DND-41 (cell line): Measurements from ENCODE around the gene LILRA1.
"Not testable (repeated sequence)": the region's sequence is repeated elsewhere in the genome, so short reads cannot be mapped to it uniquely, and the experiment has no call there.

Experiments used
- ATAC-seq: fragments of 200-7000 bp; cut with Tn5 transposase; 3 replicates; pipeline ENCODE4 v1.9.1; 2021; ENCODE audit warnings: low read depth; ENCODE audit not compliant: insufficient read depth
- DNase-seq: peaks from one replicate; pipeline ENCODE4 v3.0.0-alpha.2; 2020
- H2AFZ ChIP-seq: 2 replicates; pipeline ENCODE4 v1.6.0; 2012; ENCODE audit warnings: low read depth, low read length
- H3K27ac ChIP-seq: 2 replicates; pipeline ENCODE4 v1.5.1; 2012; ENCODE audit warnings: low read length, inconsistent platforms
- H3K27me3 ChIP-seq: fragments of 200-600 bp; sonication (generic); 2 replicates; pipeline ENCODE4 v1.6.0; 2012; ENCODE audit warnings: low read length, mild to moderate bottlenecking, inconsistent platforms; ENCODE audit not compliant: insufficient read depth, poor library complexity
- H3K36me3 ChIP-seq: 2 replicates; pipeline ENCODE4 v1.5.1; 2012; ENCODE audit warnings: low read length, inconsistent platforms; ENCODE audit not compliant: insufficient read depth
- H3K4me1 ChIP-seq: 2 replicates; pipeline ENCODE4 v1.5.1; 2012; ENCODE audit warnings: mild to moderate bottlenecking, low read length; ENCODE audit not compliant: insufficient read depth
- H3K4me2 ChIP-seq: 2 replicates; pipeline ENCODE4 v1.6.0; 2012; ENCODE audit warnings: mild to moderate bottlenecking, moderate library complexity, low read length, inconsistent platforms; ENCODE audit not compliant: insufficient read depth
- H3K4me3 ChIP-seq, 2 experiments: fragments of 200-600 bp in 1 of 2; shearing (Covaris generic) in 1 of 2; 2 replicates each; pipeline ENCODE4 v1.5.1; 2012 to 2016; ENCODE audit warnings: inconsistent platforms in 2 of 2, low read length in 2 of 2, mild to moderate bottlenecking in 2 of 2, low read depth in 1 of 2, moderate library complexity in 1 of 2
- H3K79me2 ChIP-seq: 2 replicates; pipeline ENCODE4 v1.6.0; 2012; ENCODE audit warnings: low read length, inconsistent platforms; ENCODE audit not compliant: insufficient read depth
- H3K9ac ChIP-seq: 2 replicates; pipeline ENCODE4 v1.6.0; 2012; ENCODE audit warnings: low read depth, mild to moderate bottlenecking, inconsistent platforms, low read length, moderate library complexity
- H3K9me3 ChIP-seq: 2 replicates; pipeline ENCODE4 v1.5.1; 2012; ENCODE audit warnings: low read length, moderate library complexity, mild to moderate bottlenecking, inconsistent platforms; ENCODE audit not compliant: insufficient read depth, severe bottlenecking
- H4K20me1 ChIP-seq: 2 replicates; pipeline ENCODE4 v1.6.0; 2012; ENCODE audit warnings: low read length; ENCODE audit not compliant: insufficient read depth
- CTCF ChIP-seq: IDR thresholded peaks from 2 replicates; pipeline ENCODE4 v1.5.1; 2012; ENCODE audit warnings: borderline replicate concordance, low read length, moderate library complexity, mild to moderate bottlenecking; ENCODE audit not compliant: poor library complexity, severe bottlenecking; ENCODE audit errors: extremely low read depth
- EZH2 ChIP-seq: IDR thresholded peaks from 3 replicates; pipeline ENCODE4 v1.6.1; 2012; ENCODE audit warnings: borderline replicate concordance, low read depth, mild to moderate bottlenecking, moderate library complexity, low read length, inconsistent platforms; ENCODE audit not compliant: severe bottlenecking

The LILRA1 gene

DNA sequence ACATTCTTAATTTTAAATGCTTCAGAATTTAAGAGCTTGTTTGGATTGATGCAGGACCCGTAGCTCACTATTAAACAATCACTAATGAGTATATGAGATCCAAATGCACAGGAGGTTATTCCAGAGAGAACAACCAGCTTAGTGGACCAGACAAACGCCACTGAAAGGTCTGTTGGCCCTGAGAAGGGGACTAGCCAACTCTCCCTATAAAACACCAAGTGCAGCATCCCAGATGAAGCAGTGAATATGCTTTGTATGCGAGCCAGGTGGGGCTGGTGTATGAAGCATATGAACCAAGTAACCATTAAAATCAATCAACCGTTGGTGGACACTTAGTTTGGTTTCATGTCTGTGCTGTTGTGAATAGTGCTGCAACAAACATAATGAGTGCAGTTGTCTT is 27.0 kb downstream of the LILRA1 start:
- H4K20me1 ChIP-seq = no peaks in the 10 kb centered on the region
- H3K9ac ChIP-seq = no peak overlapping the region
- no peaks in the 10 kb centered on the region for H3K79me2 ChIP-seq
- no peak overlapping the region for H3K27ac ChIP-seq
- ATAC-seq (no peak), DNase-seq (no peak)
- TF ChIP-seq EZH2 (no peak), CTCF (no peak)
- no peaks in the 10 kb centered on the region for H3K4me1 ChIP-seq
- peaks cover 4% of the 10 kb centered on the region for H3K27me3 ChIP-seq
- no peaks in the 10 kb centered on the region for H3K9me3 ChIP-seq
- no peaks in the 10 kb centered on the region for H3K36me3 ChIP-seq
- H3K4me3 ChIP-seq = no peak overlapping the region
- no peak overlapping the region for H3K4me2 ChIP-seq
- no peak overlapping the region for H2AFZ ChIP-seq

DNA sequence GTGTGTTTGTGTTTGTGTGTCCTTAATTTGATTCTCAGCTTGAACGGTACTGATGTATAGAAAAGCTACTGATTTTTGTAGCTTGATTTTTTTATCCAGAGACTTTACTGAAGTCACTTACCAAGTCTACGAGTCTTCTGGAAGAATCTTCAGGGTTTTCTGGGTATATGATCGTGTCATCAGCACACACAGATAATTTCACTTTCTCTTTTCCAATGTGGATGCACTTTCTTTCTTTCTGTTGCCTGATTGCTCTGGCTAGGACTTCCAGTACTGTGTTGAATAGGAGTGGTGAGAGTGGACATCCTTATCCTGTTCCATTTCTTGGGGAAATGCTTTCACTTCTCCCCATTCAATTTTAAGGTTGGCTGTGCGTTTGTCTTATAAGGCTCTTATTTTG is 29.0 kb downstream of the LILRA1 start:
- H3K9me3 ChIP-seq = no peaks in the 10 kb centered on the region
- H3K27me3 ChIP-seq = peaks cover 4% of the 10 kb centered on the region
- no peaks in the 10 kb centered on the region for H3K36me3 ChIP-seq
- DNase-seq = no peak
- H3K4me2 ChIP-seq = no peak overlapping the region
- ATAC-seq = no peak
- no peak for TF ChIP-seq CTCF
- no peak for TF ChIP-seq EZH2
- no peak overlapping the region for H3K4me3 ChIP-seq
- H4K20me1 ChIP-seq = no peaks in the 10 kb centered on the region
- H3K9ac ChIP-seq = no peak overlapping the region
- H3K4me1 ChIP-seq = no peaks in the 10 kb centered on the region
- H2AFZ ChIP-seq = no peak overlapping the region
- no peaks in the 10 kb centered on the region for H3K79me2 ChIP-seq
- no peak overlapping the region for H3K27ac ChIP-seq

DNA sequence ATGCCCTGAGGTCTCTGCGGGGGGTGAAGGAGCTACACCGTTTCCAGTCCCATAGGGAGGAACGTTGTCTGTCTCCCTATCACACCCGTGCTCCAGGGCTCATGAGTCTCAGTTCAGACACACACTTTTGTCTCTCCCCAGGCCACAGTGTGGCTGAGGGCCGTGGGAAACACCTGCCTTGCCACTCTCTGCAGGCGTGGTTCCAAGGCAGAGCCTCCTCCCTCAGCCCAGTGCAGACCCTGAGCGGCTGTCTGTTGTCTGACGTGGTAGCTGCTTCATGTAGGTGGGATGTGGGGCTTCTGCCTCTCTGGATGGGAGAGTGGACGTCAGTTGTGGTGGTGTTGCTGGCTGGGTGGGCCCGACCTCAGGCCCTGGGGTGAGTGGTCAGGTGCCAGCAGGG is 30.8 kb downstream of the LILRA1 start:
- not testable (repeated sequence) for H3K4me1 ChIP-seq, ATAC-seq, DNase-seq, H3K27me3 ChIP-seq, H3K79me2 ChIP-seq, H3K27ac ChIP-seq, H3K9ac ChIP-seq, H2AFZ ChIP-seq, H3K4me2 ChIP-seq, H4K20me1 ChIP-seq, H3K4me3 ChIP-seq, H3K36me3 ChIP-seq, H3K9me3 ChIP-seq

DNA sequence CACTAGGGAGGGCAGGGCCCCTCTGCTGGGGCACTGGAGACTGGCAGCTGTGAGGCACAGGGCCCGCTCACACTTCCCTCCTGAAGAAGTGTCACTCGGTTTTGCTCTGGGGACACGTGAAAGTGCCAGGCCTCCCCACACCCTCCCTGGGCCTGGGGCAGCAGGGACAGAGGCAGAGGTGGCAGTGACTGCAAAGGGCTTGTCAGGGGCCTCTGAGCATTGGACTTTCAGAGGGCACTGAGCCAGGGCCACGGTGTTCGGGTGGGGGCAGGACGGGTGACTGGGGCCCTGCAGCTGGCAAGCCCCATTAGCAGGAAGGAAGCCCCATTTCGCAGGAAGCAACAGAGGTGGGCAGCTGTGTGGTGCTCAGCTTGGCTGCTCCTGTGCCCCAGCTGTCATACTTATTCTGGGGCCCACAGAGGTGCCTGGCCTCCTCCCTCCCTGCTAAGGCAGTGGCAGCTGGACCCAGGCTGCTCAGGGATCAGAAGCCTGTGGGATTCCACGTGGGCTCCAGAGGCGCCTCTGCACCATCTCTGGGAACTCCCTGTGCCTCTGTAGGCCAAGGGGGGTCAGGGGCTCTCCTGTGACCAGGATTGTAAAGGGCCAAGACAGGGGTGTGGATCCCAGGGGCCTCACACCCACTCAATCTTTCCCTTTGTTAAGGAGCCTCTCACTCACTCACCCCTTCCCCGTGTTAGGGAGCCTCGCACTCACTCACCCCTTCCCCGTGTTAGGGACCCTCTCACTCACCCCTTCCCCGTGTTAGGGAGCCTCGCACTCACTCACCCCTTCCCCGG is 31.7 kb downstream of the LILRA1 start:
- H3K27me3 ChIP-seq, H3K4me3 ChIP-seq, H3K27ac ChIP-seq, H4K20me1 ChIP-seq, H3K4me1 ChIP-seq, H3K79me2 ChIP-seq, H3K36me3 ChIP-seq, H3K4me2 ChIP-seq, H3K9ac ChIP-seq, H3K9me3 ChIP-seq, DNase-seq, H2AFZ ChIP-seq: not testable (repeated sequence)
- peak; percentile 60 for ATAC-seq
